Transverse colon (tissue), 4 donors: ENCODE measurements around the gene ABL1. TPM values are rescaled to one million over a fixed set of nuclear protein-coding genes. Genes with fewer than 3 reads are reported as not detected.

Experiments
- DNase-seq: peaks from one replicate; pipeline ENCODE4 v3.0.0-alpha.2; 2019
- H3K27ac ChIP-seq, 4 donors: fragments of 200-600 bp; sonication (generic); 2 replicates each; pipeline ENCODE4 v1.5.1; 2016 to 2018; ENCODE audit warnings: inconsistent platforms in 4 of 4
- H3K27me3 ChIP-seq: fragments of 200-600 bp; sonication (generic); 2 replicates; pipeline ENCODE4 v1.5.1; 2017; ENCODE audit warnings: inconsistent platforms
- H3K36me3 ChIP-seq, 4 donors: fragments of 200-600 bp; sonication (generic); 2 replicates each; pipeline ENCODE4 v1.5.1; 2017 to 2019; ENCODE audit warnings: inconsistent platforms in 4 of 4
- H3K4me1 ChIP-seq, 4 donors: fragments of 200-600 bp; sonication (generic); 2 replicates each; pipeline ENCODE4 v1.5.1; 2017 to 2020; ENCODE audit warnings: inconsistent platforms in 4 of 4
- H3K4me3 ChIP-seq, 4 donors: fragments of 200-600 bp; sonication (generic); 1 replicate in 1 of 4; 2 replicates in 3 of 4; pipeline versions ENCODE4 v1.5.1 to v1.6.1; 2017 to 2019; ENCODE audit warnings: inconsistent platforms in 4 of 4
- H3K9me3 ChIP-seq, 2 donors: fragments of 200-600 bp; sonication (generic); 2 replicates each; pipeline ENCODE4 v1.5.1; 2017 to 2019; ENCODE audit warnings: inconsistent platforms in 2 of 2
- CTCF ChIP-seq, 5 experiments: fragments of 200-600 bp in 3 of 5; fragments of 450-650 bp in 2 of 5; sonication (generic) in 3 of 5; IDR thresholded peaks; 1 replicate in 2 of 5; 2 replicates in 3 of 5; pipeline ENCODE4 v1.5.1; 2016 to 2017; ENCODE audit warnings: antibody characterized with exemption in 5 of 5, inconsistent platforms in 3 of 5, mild to moderate bottlenecking in 2 of 5, moderate library complexity in 1 of 5
- EP300 ChIP-seq: sonication (generic); formaldehyde crosslinking; IDR thresholded peaks from one replicate; pipeline ENCODE4 v1.6.1; 2017; ENCODE audit warnings: antibody characterized with exemption, low read depth
- POLR2A ChIP-seq: fragments of 450-650 bp; IDR thresholded peaks from one replicate; pipeline ENCODE4 v1.6.1; 2016; ENCODE audit warnings: antibody characterized with exemption, mild to moderate bottlenecking, moderate library complexity
- POLR2AphosphoS5 ChIP-seq, 3 donors: sonication (generic); formaldehyde crosslinking; IDR thresholded peaks; one replicate each; pipeline ENCODE4 v1.6.1; 2016; ENCODE audit warnings: antibody characterized with exemption in 3 of 3
- WGBS, 2 donors: methylation state at CpG; one replicate each; pipeline ENCODE4 v1.1.5; 2018; ENCODE audit warnings: low coverage in 1 of 2; 5-methylcytosine and 5-hydroxymethylcytosine counted together
- in situ Hi-C, 4 donors: fragments of 200-750 bp; cut with MboI; loops; one replicate each; pipeline versions ENCODE4 v1.15.0 to v1.15.1; 2017; ENCODE audit warnings: low sequenced_read_pairs in 3 of 4, low pct_ligation_motif_present in 1 of 4, low pct_unique_long_range_greater_than_20kb in 1 of 4
- intact Hi-C: fragments of 100-400 bp; cut with DNase I; formaldehyde crosslinking; loops from one replicate; pipeline ENCODE4 v1.15.1; 2023; ENCODE audit warnings: low total_unique reads
- total RNA-seq, 4 donors: library from RNA; depleted of rRNA; stranded (reverse); fragments of >200 nt; gene quantifications; one replicate each; pipeline ENCODE4 v1.1.0, GENCODE V29; 2016

ABL1 gene
- total RNA-seq, 4 donors from 2014 or later: 66.9 to 97.1 (median 81.8) TPM

GRCh38 chr9:130905125-130905901 lies 70.3 kb downstream of the ABL1 start:
- H3K4me3 ChIP-seq: no peak overlapping the region
- H3K4me1 ChIP-seq: no peaks in the 10 kb centered on the region
- peaks cover 17% of the 10 kb centered on the region for H3K27me3 ChIP-seq
- 89% methylated on average over 24 of the region's 24 CpGs; no CpG with 5 or more reads in 1 of the 2 donors for WGBS, 2 donors
- no peak for DNase-seq
- H3K36me3 ChIP-seq: no peaks in the 10 kb centered on the region
- TF ChIP-seq POLR2A: no peak
- TF ChIP-seq POLR2AphosphoS5 (IDR thresholded peaks at IDR 0.05): no peak
- no peak for TF ChIP-seq EP300
- TF ChIP-seq CTCF (IDR thresholded peaks at IDR 0.05): no peak
- in situ Hi-C loops: no loop called here
- no peak overlapping the region for H3K27ac ChIP-seq
- no peaks in the 10 kb centered on the region for H3K9me3 ChIP-seq
- intact Hi-C loops: no loop called here

DNA sequence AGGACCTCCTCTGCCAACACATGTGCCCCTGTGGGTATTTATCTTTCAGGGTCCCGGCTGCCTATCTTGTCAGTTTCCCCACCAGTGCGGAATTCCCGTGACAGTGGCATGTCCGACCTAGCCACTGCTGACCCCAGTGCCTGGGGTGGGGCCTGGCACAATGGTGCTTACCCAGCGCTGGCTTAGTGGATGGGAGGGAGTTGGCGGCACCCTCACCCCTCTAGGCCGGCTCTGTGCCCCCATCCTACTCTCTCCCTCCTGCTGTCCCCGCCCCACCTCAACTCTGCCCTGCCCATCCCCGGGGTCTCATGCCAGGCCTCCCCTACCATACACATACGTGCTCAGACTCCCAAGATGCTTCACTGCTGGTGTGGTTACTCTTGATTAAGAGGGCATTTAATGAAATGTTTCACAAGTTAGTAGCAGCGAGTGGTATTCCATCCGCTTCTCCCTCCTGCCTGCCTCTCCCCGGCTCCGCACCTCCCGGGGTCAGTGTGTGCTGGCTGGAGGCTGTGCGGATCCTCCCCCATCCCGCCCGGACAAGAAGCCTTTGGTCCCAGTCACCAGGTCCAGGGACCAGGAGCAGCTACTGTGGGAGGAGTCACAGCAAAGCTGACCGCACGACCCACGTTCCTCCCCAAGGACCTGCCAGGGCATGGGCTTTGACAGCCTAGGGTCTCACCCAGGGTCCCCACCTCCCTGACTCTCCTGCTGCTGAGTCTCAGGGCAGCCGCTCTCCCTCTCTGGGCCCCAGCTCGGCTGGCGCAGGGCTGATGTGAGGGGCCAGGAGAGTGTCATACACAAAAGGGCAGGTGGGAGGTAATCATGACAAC lies 71.1 kb downstream of the ABL1 start:
- Histone ChIP-seq H3K4me3 (no peak overlapping the region), H3K4me1 (no peaks in the 10 kb centered on the region), H3K27me3 (peaks cover 11% of the 10 kb centered on the region), H3K36me3 (no peaks in the 10 kb centered on the region), H3K9me3 (no peaks in the 10 kb centered on the region), H3K27ac (no peak overlapping the region)
- intact Hi-C loops (no loop called here), in situ Hi-C loops (no loop called here)
- no peak for TF ChIP-seq POLR2A
- no peak for TF ChIP-seq POLR2AphosphoS5 (IDR thresholded peaks at IDR 0.05)
- TF ChIP-seq CTCF (IDR thresholded peaks at IDR 0.05): no peak
- no peak for TF ChIP-seq EP300
- WGBS, 2 donors: 85% methylated on average over 24 of the region's 24 CpGs; no CpG with 5 or more reads in 1 of the 2 donors
- DNase-seq: no peak

GRCh38 chr9:130906735-130907416 lies 71.8 kb downstream of the ABL1 start:
- 82 to 100% methylated on average over 2 to 21 of the region's 21 CpGs for WGBS, 2 donors
- no peak for TF ChIP-seq CTCF (IDR thresholded peaks at IDR 0.05)
- no peak for TF ChIP-seq EP300
- TF ChIP-seq POLR2A: no peak
- TF ChIP-seq POLR2AphosphoS5 (IDR thresholded peaks at IDR 0.05): no peak
- Histone ChIP-seq H3K27ac (no peak overlapping the region), H3K4me3 (no peak overlapping the region), H3K27me3 (peaks cover 8% of the 10 kb centered on the region), H3K36me3 (no peaks in the 10 kb centered on the region), H3K9me3 (no peaks in the 10 kb centered on the region), H3K4me1 (no peaks in the 10 kb centered on the region)
- DNase-seq: no peak
- intact Hi-C loops (no loop called here), in situ Hi-C loops (no loop called here)
